22Rv1 (cell line): ENCODE measurements around the gene HOXA13.

Experiments used
- CTCF ChIP-seq: fragments of 450-650 bp; IDR thresholded peaks from 2 replicates; pipeline ENCODE4 v1.5.1; 2017; ENCODE audit warnings: mild to moderate bottlenecking
- ZFX ChIP-seq: fragments of 450-650 bp; IDR thresholded peaks from 2 replicates; pipeline ENCODE4 v1.6.1; 2017; ENCODE audit warnings: antibody characterized with exemption, borderline replicate concordance

- no peak for TF ChIP-seq CTCF
- TF ChIP-seq ZFX, result no peak
Measured at GRCh38 chr7:27244488-27245123, 44.7 kb upstream of the HOXA13 start.
